GM21825 (cell line): Measurements from ENCODE around the gene RNASET2.

Experiments used
- ATAC-seq: cut with Tn5 transposase; IDR thresholded peaks from one replicate; pipeline ENCODE4 v1.9.1; 2021; ENCODE audit warnings: mild to moderate bottlenecking, moderate library complexity; ENCODE audit not compliant: unreplicated experiment

Gene RNASET2, protein sequence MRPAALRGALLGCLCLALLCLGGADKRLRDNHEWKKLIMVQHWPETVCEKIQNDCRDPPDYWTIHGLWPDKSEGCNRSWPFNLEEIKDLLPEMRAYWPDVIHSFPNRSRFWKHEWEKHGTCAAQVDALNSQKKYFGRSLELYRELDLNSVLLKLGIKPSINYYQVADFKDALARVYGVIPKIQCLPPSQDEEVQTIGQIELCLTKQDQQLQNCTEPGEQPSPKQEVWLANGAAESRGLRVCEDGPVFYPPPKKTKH

DNA sequence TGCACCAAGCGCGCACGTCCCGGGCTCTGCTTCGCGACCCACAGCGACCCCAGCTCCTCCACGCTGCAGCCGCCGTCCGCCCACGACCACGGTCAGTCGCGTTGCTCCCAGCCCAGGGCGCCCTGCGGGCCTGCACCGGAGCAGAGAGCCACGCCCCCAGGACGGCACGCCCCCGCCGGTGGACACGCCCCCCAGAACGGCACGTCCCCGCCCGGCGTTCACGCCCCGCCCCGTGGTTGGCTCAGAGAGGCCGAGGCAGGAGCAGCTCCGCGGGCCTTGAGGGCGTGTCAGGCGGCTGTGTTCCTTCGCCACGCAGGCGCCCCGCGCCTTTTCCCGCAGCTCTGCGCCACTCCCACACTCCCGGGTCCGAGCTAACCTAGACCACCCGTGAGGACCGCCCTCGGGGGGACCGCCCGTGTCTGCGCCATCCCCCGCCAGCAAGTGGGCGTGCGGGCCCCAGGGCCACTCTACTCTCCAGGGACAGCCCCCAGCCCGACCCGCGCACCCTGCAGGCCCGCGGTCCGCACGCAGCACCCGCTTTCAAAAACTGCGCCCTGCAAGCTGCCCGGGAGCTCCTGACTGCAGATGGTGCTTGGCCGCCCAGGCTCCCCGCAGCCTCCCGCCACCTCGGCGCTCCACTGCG lies at the start of gene RNASET2:
Gene RNASET2, minus strand, starts transcription at position 107 of the 643 bp plus-strand sequence. CDS start 368 bp downstream, outside the sequence.
- ATAC-seq, result peak; percentile 55

DNA sequence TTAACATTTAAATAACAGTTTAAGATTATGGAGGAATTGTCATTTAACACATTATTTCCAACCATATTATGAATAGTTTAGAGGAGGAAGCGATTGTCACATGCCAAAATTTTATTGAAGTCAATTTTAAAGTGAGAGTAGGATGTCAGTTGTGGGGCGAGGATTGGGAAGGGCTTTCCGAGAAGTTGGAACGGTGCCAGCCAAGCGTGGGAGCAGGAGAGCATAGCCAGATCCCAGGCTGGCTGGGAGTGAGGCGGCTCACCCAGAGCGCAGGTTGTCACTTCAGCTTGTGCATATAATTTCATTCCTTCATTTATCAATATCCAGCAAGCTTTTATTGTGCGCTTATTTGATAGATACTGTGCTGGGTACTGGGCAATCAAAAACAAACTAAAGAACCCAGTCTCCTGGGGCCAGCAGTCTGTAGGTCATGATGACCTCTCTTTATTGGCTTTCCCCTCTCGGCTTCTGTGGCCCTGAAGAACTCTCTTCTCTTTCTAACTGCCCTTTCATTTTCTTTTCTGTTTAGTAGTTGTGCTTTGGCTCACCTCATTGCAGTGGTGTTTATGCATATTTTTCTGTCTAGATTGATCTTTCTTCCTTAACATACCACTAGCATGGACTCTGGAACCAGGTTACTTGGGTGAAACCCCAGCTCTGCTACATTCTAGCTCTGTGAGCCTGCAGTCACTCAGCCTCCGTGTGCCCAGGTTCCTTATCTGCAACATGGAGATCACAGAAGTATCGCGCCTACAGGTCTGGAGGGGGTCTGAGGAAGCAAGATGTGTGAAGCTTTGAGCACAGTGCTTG lies 49.2 kb upstream of the RNASET2 start:
- ATAC-seq, result no peak

DNA sequence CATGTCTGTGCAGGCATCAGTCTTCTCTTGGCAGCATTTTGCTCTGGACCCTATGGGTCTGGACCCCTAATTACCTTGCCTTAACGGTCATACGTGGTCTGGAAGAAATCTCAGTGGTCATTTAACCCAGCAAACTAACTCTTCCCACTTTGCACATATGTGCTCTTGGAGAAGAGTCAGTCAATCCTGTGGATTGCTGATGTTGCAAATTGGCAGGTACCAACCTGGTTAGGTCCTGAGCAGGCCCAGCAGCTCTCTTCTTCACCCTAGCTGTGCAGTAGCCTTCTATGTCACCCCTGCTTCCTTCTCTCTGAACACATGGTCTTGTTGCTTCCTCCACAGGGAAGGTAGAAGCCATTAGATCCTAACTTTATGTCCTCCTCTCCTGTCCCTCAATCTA lies 44.4 kb upstream of the RNASET2 start:
- ATAC-seq, result no peak

DNA sequence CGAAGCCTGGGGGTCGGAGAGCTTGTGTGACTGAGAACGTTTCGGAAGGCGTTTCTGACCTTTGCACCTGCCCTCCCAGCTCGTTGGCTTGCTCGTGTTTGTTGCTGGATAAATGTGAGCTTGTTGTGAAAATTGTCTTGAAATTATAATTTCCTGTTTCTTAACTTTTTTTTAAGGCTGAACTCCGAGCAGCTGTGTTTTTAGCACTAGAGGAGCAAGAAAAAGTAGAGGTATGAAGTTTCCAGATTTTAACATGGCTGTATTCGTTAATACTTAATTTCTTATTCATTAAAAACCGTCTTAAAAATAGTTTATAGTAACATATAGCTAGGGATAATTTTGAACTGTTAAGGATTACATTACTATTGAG lies 43.5 kb upstream of the RNASET2 start:
- no peak for ATAC-seq

DNA sequence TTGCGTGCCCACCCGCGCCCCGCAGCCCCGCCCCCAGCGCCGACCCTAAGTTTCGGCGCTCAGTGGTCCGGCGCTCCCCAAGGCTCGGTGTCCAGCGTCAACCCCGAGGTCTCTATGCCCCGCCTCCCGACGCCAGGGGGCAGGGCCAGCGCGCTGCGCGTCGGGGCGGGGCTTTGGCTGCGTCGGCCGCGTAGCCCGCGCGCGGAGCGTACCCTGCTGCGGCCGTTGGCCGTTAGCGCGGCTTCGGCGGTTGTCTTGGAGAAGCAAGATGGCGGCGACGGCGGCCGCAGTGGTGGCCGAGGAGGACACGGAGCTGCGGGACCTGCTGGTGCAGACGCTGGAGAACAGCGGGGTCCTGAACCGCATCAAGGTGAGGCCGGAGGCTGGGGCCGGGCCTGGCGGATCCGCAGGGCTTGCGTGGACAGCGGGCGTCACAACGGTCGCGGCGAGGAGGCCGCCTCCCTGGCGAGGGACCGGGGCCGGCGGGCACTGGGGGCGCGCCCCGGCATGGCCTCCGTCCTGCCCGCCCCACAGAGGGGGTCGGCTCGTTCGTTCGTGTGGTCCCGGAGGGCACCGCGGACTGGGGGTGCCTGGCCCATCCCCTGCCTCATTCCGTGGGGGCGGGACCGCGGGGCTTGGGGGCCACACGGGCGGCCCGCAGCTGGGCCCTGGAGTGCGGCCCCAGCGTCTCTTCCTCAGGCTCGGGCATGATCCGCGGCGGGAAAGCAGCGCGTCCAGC lies 43.0 kb upstream of the RNASET2 start, which contains the start of gene CEP43:
Gene CEP43, plus strand, starts transcription at position 253 of the 739 bp plus-strand sequence. Its CDS starts 16 bp downstream, at position 269.
- ATAC-seq, result peak; percentile 87

DNA sequence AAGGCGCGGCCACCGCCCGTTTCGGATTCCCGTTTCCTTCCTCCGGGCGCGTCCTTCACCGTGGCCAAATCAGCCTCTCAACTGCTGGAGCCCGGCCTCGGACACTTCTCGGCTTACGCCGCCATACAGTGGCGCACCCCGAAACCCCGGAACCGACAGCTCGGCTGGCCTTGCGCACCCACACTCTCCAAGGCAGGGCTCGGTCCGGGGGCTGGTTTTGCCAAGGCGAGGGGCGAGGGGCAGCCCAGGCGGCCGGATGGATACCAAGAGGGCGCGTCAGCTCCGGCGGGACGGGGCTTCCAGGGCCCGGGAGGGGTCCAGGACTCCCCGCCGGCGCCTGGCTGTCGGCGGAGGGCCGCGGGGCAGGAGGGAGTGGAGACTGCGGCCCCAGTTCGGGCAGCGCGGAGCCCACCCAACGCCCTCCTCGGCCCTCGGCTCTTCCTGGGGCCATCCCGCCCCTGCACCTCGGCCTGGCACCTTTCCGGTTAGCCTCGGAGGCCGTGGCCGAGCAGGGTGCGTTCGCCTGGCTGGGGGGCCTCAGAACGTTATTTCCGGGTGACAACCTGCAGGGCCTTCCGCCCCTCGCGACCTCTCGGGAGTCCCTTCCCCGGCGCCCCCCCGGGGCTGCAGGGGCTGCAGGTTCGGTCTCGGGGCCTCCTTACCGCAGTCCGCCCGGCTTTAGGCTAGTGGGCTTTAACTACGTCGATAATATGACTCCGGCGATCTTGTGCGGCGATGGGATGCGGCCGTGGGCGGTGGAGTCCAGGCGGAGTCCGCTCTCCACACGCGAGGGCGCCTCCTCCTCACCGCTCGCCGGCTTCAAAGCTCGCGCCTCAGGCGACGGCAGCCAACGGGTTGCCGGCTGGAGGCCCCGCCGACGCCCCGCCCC lies 42.1 kb upstream of the RNASET2 start:
- ATAC-seq, result peak; percentile 6

DNA sequence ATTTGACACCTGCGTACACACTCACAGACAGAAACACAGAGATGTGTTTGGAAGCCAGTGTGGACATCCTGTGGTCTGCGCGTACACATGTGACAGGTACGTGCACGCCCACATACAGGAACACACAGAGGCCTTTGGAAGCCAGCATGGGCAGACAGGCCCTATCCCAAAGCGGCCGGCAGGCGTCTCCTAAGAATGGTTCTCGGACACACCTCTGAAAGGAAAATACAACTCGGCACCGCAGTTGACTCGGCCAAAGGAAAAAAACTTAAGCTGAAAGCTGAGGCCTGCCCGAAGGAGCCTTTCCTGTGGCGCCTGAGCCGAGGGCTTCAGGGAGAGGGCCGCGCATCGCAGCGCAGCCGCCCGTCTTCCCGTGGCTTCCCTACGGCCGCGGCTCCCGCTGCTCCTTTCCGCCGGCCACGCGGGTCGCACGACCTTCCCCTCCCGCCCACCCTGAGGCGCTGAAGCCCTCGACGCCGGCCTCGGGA lies 41.5 kb upstream of the RNASET2 start:
- ATAC-seq, result peak; percentile 32

DNA sequence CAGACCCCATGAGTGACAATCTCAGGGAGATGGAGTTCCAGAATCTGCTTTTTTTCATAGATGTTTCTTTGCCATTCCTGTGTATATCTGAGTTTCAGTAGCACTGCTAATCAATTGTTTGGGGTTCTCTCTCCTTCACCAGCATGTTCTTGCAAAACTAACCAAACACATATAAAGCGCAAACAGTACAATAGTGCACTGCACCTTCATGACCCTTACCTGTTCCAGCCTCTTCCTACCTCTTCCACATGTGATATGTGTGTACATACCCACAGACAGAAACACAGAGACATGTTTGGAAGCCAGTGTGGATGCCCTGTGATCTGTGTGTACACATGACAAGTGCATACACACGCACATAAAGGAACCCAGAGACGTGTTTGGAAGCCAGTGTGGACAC lies 41.0 kb upstream of the RNASET2 start:
- no peak for ATAC-seq

DNA sequence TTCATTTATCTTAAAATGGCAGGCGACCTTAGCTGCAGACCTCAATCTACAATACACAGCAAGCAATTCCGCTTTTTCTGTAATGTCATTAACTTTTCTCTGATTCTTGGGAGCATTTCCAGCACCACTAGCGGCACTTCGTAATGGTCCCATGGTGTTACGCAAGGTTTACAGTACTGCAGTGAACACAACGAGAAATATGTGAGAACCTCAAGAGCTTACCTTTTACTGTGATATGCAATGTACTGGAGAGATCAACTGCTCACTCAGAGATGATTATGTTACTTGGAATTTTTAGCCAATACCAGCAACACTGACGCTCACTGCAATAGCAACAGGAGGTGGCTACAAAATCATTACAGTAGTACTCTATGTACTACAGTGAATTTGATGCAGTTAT lies 40.1 kb upstream of the RNASET2 start:
- no peak for ATAC-seq

DNA sequence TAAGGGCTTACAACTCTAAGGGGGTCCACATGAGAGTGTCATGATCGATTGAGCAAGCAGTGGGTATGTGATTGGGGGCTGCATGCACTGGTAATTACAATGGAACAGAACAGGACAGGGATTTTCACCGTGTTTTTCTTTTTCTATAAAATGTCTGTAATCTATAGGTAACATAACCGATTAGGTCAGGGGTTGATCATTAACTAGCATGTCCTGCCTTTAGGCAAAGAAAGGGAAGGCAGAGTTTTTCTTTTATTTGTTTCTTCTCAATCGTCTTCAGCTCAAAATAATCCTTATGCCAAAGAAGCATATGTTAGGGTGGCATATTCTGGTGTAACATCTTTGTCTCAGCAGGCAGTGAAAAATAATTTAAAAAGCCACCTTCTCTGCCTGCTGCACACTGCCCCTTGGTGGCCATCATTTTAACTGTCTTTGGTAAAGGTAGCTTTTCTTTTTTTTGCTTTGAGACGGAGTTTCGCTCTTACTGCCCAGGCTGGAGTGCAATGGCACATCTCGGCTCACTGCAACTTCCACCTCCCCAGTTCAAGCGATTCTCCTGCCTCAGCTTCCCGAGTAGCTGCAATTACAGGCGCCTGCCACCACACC lies 33.2 kb upstream of the RNASET2 start:
- ATAC-seq, result peak; percentile 58

DNA sequence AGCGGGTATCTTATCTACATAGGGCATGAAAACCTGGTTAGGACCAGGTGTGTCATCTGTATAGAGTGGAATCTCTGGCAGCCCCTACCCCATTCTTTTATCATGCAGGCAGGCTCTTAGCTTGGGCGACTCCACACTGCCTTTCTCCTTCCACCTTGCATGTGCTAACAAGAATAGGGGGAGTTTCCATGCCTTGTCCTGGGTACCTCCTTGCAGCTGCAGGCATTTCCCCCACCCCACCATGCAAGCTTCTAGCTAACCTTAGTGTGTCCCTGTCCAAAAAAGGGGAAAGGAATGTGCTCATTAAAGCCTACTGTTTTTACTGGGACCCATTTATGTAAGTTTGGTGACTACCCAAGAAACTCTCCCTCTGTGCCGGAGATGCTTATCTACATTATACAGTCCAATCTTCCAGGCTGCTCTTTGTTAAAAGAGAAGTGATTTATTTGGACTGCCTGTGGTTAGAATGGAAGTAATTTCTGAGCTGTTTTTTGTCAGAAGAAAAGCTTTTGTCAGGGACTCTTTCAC lies 32.4 kb upstream of the RNASET2 start:
- no peak for ATAC-seq

DNA sequence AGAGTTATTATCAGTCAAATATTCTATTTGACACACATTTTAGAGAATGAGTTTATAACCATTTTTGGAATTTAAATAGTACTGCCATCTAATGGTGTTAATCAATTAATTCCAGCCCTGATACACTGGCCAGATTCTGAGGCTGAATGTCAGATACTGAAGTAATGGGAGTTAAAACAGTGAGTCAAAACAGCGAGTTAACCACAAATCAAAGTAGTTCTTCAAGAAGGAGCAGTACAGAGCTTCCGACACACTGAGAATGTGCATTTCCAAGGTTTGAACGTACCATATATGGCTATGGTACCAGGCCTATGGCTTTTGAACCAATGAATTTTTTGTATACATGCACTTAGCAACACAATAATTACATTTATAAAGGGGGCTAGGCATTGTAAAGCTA lies 31.6 kb upstream of the RNASET2 start:
- no peak for ATAC-seq

DNA sequence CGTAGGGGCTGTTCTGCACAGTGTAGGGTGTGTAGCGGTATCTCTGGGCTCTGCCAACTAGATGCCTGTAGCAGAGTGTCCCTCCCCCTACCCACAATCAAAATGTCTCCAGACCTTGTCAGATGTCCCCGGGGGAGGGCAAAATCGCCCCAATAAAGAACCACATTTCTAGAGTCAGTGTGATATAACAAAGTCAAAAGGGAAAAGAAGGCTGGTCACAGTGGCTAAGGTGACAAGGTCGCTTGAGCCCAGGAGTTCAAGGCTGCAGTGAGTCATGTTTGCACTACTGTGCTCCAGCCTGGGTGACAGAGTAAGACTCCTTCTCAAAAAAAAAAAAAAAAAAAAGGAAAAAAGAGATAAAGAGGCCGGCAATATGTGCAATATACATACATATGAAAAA lies 31.1 kb upstream of the RNASET2 start:
- ATAC-seq, result no peak

DNA sequence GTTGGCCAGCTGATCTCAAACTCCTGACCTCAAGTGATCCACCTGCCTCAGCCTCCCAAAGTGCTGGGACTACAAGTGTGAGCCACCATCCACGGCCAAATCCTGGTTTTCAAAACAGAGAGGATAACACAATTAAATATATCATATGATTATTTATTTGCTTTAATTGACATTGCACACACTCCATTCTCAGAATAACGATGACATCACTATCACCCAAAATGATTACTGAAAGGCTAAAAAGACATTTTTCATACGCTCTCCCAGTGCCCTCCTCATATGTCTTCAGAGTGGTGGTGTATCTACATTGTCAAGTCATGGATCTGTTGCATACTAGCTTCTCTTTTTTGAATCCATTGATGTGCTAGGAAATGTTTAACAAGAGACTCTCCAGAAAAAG lies 24.4 kb upstream of the RNASET2 start:
- ATAC-seq, result no peak

DNA sequence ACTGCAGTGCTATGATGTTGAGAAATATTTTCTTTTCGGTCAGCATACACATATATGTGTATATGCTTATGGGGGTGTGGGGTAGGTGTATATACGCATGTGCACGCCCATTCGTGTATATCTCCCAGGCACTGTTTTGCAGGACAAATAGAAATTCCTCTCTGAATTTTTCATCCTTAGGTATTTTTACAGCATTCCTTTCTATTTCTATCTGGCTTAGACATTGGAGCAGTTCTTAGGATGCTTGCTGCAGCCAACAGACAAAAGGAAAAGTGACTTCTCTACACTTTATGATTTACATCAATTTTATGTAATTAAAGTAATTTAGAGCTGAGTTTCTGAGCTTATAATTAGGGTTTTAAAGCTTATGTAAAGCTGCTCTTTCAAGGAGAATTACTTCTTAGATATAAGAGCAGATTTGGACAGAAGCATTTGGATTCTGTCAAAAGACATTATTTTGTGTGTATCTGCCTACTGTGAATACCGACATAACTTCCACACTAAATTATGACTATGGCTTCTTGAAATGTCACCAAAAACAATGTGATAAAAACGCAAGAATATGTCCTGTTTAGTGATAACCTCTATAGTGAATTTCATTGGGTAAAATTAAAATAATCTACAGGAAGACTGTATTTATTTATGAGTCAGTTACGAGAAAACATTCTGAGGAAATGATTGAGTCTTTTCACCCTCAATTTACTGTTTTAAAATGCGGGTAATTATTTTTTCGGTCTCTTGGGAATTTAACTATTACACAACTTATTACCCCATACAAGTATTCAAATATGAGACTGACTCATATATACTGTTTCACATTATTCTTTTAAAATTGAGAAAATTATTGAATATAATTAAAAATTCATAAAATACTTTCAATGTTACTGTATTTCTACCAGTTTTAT lies 21.5 kb upstream of the RNASET2 start:
- no peak for ATAC-seq

DNA sequence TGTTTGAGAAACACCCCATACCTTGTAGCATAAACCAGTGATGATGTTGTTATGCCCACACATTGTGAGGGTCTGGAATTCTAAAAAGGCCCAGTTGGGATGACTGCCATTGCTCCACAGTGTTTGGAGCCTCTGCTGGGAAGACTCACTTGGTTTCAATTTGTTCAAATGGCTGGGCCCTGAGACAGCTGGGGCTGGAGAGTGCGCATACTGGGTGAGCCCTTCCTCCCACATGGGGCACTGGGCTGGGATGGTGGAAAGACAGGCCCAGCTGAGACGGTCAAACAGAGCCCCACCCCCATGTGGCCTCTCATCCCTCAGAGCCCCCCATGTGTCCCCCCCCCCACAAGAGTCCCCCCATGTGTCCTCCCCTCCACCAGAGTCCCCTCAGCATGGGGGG lies 20.3 kb upstream of the RNASET2 start:
- no peak for ATAC-seq

DNA sequence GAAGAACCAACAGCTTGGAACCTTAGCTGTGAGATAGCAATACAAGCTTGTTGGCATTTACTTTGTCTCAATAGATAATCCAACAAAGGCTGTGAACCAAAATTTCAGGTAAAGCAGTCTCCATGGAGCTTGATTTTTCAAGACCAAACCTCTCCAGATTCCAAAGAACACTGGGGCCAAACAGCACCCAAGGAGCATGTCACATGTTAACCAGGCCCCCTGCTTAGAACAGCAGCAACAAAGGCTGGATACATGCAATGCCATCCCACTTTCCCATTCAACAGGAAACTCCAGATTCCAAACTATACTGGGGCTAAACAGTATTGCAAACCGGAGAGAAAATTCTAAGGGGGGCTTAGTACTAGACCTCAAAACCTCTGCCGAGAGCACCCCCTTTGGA lies 15.8 kb upstream of the RNASET2 start:
- no peak for ATAC-seq

DNA sequence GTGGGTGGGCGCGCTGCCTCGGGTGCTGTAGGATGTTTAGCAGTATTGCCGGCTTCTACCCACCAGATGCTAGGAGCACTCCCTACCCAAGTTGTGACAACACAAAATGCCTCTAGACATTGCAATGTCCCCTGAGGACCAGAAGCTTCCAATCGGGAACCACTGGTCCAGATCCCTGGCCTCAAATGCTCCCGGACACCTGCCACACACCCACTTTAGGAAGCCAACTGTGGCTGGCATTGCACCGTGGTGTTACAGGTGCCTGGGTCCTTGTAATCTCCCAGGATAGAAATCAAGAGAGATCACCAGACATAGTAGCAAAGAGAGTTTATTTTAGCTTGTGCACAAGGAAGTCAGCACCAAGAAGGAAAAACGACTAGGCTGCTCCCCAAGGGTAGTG lies 14.9 kb upstream of the RNASET2 start:
- no peak for ATAC-seq
